MM.1S (cell line): ENCODE results near the gene PROX1.

ENCODE experiments used
- DNase-seq: peaks from one replicate; pipeline ENCODE4 v3.0.0-alpha.2; 2015
- H2AFZ ChIP-seq: fragments of 300-600 bp; sonication (generic); 2 replicates; pipeline ENCODE4 v1.6.0; 2016; ENCODE audit warnings: antibody characterized with exemption, low read length
- H3F3A ChIP-seq: fragments of 300-600 bp; sonication (generic); 2 replicates; pipeline ENCODE4 v1.6.1; 2016; ENCODE audit warnings: mild to moderate bottlenecking, antibody characterized with exemption, low read length, moderate library complexity, mixed read lengths; ENCODE audit not compliant: insufficient read depth
- H3K27ac ChIP-seq: fragments of 300-600 bp; sonication (generic); 2 replicates; pipeline ENCODE4 v1.5.1; 2016; ENCODE audit warnings: mild to moderate bottlenecking, low read length
- H3K27me3 ChIP-seq: fragments of 300-600 bp; sonication (generic); replicated peaks from 2 replicates; pipeline ENCODE4 v1.6.0; 2016; ENCODE audit warnings: low read length; ENCODE audit not compliant: insufficient read depth
- H3K36me3 ChIP-seq: fragments of 300-600 bp; sonication (generic); replicated peaks from 2 replicates; pipeline ENCODE4 v1.6.1; 2016; ENCODE audit warnings: mild to moderate bottlenecking, low read length, mixed read lengths; ENCODE audit not compliant: insufficient read depth
- H3K4me1 ChIP-seq: fragments of 300-600 bp; sonication (generic); 2 replicates; pipeline ENCODE4 v1.6.1; 2016; ENCODE audit warnings: low read length, mixed read lengths
- H3K4me2 ChIP-seq: fragments of 300-600 bp; sonication (generic); 2 replicates; pipeline ENCODE4 v1.6.0; 2016; ENCODE audit warnings: low read depth, low read length
- H3K4me3 ChIP-seq: fragments of 300-600 bp; sonication (generic); 2 replicates; pipeline ENCODE4 v1.5.1; 2016; ENCODE audit warnings: low read length, mixed read lengths
- H3K79me2 ChIP-seq: fragments of 300-600 bp; sonication (generic); 2 replicates; pipeline ENCODE4 v1.6.1; 2016; ENCODE audit warnings: mixed run types, low read length, mixed read lengths
- H3K9ac ChIP-seq: fragments of 300-600 bp; sonication (generic); 2 replicates; pipeline ENCODE4 v1.6.1; 2016; ENCODE audit warnings: low read length, mixed read lengths
- H3K9me2 ChIP-seq: fragments of 300-600 bp; sonication (generic); replicated peaks from 2 replicates; pipeline ENCODE4 v1.6.1; 2016; ENCODE audit warnings: mild to moderate bottlenecking, low read length, mixed read lengths; ENCODE audit not compliant: insufficient read depth
- H3K9me3 ChIP-seq: fragments of 300-600 bp; sonication (generic); replicated peaks from 2 replicates; pipeline ENCODE4 v1.6.1; 2016; ENCODE audit warnings: mild to moderate bottlenecking, low read length, mixed read lengths; ENCODE audit not compliant: insufficient read depth
- H4K20me1 ChIP-seq: fragments of 300-600 bp; sonication (generic); 2 replicates; pipeline ENCODE4 v1.6.1; 2016; ENCODE audit warnings: mild to moderate bottlenecking, low read length, moderate library complexity, mixed read lengths; ENCODE audit not compliant: insufficient read depth
- CTCF ChIP-seq: fragments of 300-600 bp; sonication (generic); IDR thresholded peaks from 2 replicates; pipeline ENCODE4 v1.5.1; 2016; ENCODE audit warnings: antibody characterized with exemption, low read length, mixed read lengths
- EZH2 ChIP-seq: fragments of 300-600 bp; sonication (generic); optimal IDR thresholded peaks from 2 replicates; pipeline ENCODE3; 2017; ENCODE audit warnings: low read depth, mild to moderate bottlenecking, antibody characterized with exemption, low read length, mixed read lengths
- EZH2phosphoT487 ChIP-seq: fragments of 300-600 bp; sonication (generic); IDR thresholded peaks from 2 replicates; pipeline ENCODE4 v1.6.1; 2018; ENCODE audit warnings: antibody characterized with exemption, low read length

PROX1 gene

DNA sequence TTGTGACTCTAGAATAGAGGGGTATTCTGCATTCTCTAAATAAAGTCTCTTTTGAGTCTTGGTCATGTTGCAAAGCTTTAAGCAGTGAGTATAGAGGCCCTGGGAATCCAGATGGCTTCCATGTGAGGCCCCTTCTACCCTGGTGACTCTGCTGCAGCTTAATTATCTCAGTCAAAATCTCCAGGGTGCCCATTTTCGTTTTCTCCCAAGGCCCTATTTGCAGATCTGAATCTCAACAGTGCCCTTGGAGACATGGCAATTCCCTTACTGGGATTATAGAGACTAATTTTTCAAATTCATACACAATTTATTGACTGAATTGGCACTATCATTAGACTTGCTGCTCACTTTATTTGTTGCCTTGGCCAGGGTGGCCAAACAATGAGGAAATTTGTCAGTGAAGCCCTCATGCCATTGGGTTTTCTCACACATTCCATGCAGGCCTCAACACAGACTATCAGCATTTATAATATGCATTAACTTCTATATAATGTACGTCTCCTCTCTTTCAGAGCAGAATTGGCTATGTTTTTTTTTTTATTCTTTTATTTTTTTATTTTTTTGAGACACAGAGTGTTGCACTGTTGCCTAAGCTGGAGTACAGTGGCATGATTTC lies 35.1 kb downstream of the PROX1 start:
- 0 out of 2 replicates have a peak, but pooled peaks cover 4% of the 10 kb centered on the region for H3K4me1 ChIP-seq
- no peak overlapping the region for H3K27ac ChIP-seq
- H3K9ac ChIP-seq = no peak overlapping the region
- H3K4me2 ChIP-seq = no peak overlapping the region
- no peaks in the 10 kb centered on the region for H3F3A ChIP-seq
- H3K27me3 ChIP-seq = no peaks in the 10 kb centered on the region
- H2AFZ ChIP-seq = no peak overlapping the region
- TF ChIP-seq EZH2phosphoT487 (no peak), CTCF (no peak), EZH2 (no peak)
- no peaks in the 10 kb centered on the region for H3K9me3 ChIP-seq
- H3K4me3 ChIP-seq = no peak overlapping the region
- DNase-seq = no peak
- no peaks in the 10 kb centered on the region for H3K79me2 ChIP-seq
- H3K36me3 ChIP-seq = no peaks in the 10 kb centered on the region
- no peaks in the 10 kb centered on the region for H3K9me2 ChIP-seq
- H4K20me1 ChIP-seq = no peaks in the 10 kb centered on the region

GRCh38 chr1:214026985-214027384 lies 39.2 kb downstream of the PROX1 start:
- no peak for DNase-seq
- no peaks in the 10 kb centered on the region for H3K27me3 ChIP-seq
- H3K4me2 ChIP-seq = no peak overlapping the region
- H3K9me3 ChIP-seq = no peaks in the 10 kb centered on the region
- no peak overlapping the region for H3K4me3 ChIP-seq
- H3K79me2 ChIP-seq = no peaks in the 10 kb centered on the region
- no peaks in the 10 kb centered on the region for H3F3A ChIP-seq
- H2AFZ ChIP-seq = no peak overlapping the region
- no peak overlapping the region for H3K27ac ChIP-seq
- TF ChIP-seq EZH2 (no peak), EZH2phosphoT487 (no peak), CTCF (no peak)
- no peak overlapping the region for H3K9ac ChIP-seq
- no peaks in the 10 kb centered on the region for H3K36me3 ChIP-seq
- H3K9me2 ChIP-seq = no peaks in the 10 kb centered on the region
- H3K4me1 ChIP-seq = no peaks in the 10 kb centered on the region
- H4K20me1 ChIP-seq = no peaks in the 10 kb centered on the region

DNA sequence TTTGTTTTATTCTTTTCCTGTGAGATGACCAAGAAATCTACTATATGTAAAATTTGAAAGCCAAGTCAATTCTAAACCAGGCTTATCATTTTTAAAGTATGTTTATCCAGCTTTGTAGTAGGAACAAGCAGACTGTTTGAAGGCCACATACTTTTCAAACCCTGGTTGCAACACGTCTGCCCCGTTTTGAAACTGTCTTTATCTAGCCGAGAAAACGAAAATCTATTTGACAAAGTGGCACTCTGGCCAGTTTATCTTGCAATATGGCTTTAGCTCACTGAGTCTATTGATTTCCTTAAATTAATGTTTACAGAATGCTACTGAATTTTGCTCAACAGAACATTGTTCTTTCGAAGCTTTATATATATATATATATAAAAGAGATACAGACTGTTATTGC lies 39.7 kb downstream of the PROX1 start:
- Histone ChIP-seq H3K9me2 (no peaks in the 10 kb centered on the region), H4K20me1 (no peaks in the 10 kb centered on the region), H3K9ac (no peak overlapping the region), H3K4me1 (no peaks in the 10 kb centered on the region), H3K27ac (no peak overlapping the region), H2AFZ (no peak overlapping the region), H3K9me3 (no peaks in the 10 kb centered on the region), H3K79me2 (no peaks in the 10 kb centered on the region), H3F3A (no peaks in the 10 kb centered on the region), H3K4me3 (no peak overlapping the region), H3K36me3 (no peaks in the 10 kb centered on the region), H3K27me3 (no peaks in the 10 kb centered on the region), H3K4me2 (no peak overlapping the region)
- TF ChIP-seq EZH2 = no peak
- TF ChIP-seq CTCF = no peak
- no peak for TF ChIP-seq EZH2phosphoT487
- no peak for DNase-seq
